ENCODE data around the gene CUBN. TPM values are rescaled to one million over a fixed set of nuclear protein-coding genes. Genes with fewer than 3 reads are reported as not detected.
A peak's percentile ranks its signal among the peaks of the same experiment; 100 is the strongest.

Gene CUBN
- total and polyA plus RNA-seq, 9 of the 15 experiments (the other 6 are each of a cell fraction or from before 2014, with no cell fraction given) = 0.04 to 0.33 (median 0.09) TPM

DNA sequence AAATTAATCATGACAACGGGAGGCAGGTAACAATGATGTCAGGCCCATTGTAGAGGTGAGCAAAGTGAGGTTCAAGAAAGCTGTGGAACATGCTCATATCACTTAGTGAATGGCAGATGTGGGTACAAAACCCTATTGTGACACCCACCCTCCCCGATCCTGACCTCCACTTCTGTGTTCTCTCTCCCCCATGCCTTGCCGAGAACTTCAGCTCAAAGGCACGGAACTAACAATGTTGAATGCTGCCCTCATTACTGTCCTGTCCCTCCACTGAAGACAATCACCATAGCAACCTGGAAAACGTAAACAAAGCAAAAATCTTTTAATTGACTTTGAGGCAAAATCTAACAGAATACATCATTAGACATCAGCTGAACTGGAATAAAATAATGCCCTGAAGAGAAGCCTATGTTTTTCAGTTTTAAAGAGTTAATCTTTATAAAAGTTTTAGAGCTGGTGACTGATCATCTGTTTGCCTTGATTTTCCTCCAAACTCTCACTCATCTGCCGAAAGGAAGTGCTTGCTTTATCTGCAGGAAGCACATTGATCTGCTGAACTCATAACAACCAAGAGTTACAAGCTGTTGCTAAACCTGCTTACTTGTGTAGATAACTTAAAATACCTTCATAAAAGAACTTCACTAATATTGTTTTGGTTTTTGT is 133.6 kb downstream of the CUBN start (continued):
- TF ChIP-seq, protein P1, sequence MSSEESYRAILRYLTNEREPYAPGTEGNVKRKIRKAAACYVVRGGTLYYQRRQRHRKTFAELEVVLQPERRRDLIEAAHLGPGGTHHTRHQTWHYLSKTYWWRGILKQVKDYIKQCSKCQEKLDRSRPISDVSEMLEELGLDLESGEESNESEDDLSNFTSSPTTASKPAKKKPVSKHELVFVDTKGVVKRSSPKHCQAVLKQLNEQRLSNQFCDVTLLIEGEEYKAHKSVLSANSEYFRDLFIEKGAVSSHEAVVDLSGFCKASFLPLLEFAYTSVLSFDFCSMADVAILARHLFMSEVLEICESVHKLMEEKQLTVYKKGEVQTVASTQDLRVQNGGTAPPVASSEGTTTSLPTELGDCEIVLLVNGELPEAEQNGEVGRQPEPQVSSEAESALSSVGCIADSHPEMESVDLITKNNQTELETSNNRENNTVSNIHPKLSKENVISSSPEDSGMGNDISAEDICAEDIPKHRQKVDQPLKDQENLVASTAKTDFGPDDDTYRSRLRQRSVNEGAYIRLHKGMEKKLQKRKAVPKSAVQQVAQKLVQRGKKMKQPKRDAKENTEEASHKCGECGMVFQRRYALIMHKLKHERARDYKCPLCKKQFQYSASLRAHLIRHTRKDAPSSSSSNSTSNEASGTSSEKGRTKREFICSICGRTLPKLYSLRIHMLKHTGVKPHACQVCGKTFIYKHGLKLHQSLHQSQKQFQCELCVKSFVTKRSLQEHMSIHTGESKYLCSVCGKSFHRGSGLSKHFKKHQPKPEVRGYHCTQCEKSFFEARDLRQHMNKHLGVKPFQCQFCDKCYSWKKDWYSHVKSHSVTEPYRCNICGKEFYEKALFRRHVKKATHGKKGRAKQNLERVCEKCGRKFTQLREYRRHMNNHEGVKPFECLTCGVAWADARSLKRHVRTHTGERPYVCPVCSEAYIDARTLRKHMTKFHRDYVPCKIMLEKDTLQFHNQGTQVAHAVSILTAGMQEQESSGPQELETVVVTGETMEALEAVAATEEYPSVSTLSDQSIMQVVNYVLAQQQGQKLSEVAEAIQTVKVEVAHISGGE (CRISPR knock-in tag; IDR thresholded peaks at IDR 0.05) = peak in 1 of 3 experiments; percentile 65; a peak in 1 of 6 replicates
- TF ChIP-seq NR2C1 (IDR thresholded peaks at IDR 0.05) (peak; percentile 55), NR2C1 (tag; IDR thresholded peaks at IDR 0.05) (peak; percentile 42), ETV5 (CRISPR knock-in tag; IDR thresholded peaks at IDR 0.05; ENCODE audit: low read depth) (peak; percentile 91), DIDO1 (tag; IDR thresholded peaks at IDR 0.05; ENCODE audit: low read depth) (no peak), NCOA1 (IDR thresholded peaks at IDR 0.05; ENCODE audit: low read depth) (peak; percentile 82), TAF7 (tag; IDR thresholded peaks at IDR 0.05) (no peak; the same call in 1 of the 2 replicates), L3MBTL2 (IDR thresholded peaks at IDR 0.05) (no peak), MEF2D (tag; conservative IDR thresholded peaks at IDR 0.05; ENCODE audit: low read depth) (no peak; the same call in none of the 2 replicates), ZNF717 (CRISPR knock-in tag; IDR thresholded peaks at IDR 0.05) (no peak), NR2C2 (CRISPR knock-in tag; IDR thresholded peaks at IDR 0.05) (no peak), NR2C2 (tag; IDR thresholded peaks at IDR 0.05) (peak; percentile 93), FOSL1 (tag; conservative IDR thresholded peaks at IDR 0.05) (peak; percentile 84), TAF9B (IDR thresholded peaks at IDR 0.05; ENCODE audit: partially characterized antibody) (peak; percentile 58), ZNF165 (CRISPR knock-in tag; IDR thresholded peaks at IDR 0.05; ENCODE audit: borderline replicate concordance) (no peak), GTF2F1 (IDR thresholded peaks at IDR 0.05; ENCODE audit: low read depth, low read length) (no peak), RHOXF2B (CRISPR knock-in tag; conservative IDR thresholded peaks at IDR 0.05) (no peak)
- TF ChIP-seq, protein P2, sequence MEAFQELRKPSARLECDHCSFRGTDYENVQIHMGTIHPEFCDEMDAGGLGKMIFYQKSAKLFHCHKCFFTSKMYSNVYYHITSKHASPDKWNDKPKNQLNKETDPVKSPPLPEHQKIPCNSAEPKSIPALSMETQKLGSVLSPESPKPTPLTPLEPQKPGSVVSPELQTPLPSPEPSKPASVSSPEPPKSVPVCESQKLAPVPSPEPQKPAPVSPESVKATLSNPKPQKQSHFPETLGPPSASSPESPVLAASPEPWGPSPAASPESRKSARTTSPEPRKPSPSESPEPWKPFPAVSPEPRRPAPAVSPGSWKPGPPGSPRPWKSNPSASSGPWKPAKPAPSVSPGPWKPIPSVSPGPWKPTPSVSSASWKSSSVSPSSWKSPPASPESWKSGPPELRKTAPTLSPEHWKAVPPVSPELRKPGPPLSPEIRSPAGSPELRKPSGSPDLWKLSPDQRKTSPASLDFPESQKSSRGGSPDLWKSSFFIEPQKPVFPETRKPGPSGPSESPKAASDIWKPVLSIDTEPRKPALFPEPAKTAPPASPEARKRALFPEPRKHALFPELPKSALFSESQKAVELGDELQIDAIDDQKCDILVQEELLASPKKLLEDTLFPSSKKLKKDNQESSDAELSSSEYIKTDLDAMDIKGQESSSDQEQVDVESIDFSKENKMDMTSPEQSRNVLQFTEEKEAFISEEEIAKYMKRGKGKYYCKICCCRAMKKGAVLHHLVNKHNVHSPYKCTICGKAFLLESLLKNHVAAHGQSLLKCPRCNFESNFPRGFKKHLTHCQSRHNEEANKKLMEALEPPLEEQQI (IDR thresholded peaks at IDR 0.05) = peak; percentile 83
- TF ChIP-seq, protein P3, sequence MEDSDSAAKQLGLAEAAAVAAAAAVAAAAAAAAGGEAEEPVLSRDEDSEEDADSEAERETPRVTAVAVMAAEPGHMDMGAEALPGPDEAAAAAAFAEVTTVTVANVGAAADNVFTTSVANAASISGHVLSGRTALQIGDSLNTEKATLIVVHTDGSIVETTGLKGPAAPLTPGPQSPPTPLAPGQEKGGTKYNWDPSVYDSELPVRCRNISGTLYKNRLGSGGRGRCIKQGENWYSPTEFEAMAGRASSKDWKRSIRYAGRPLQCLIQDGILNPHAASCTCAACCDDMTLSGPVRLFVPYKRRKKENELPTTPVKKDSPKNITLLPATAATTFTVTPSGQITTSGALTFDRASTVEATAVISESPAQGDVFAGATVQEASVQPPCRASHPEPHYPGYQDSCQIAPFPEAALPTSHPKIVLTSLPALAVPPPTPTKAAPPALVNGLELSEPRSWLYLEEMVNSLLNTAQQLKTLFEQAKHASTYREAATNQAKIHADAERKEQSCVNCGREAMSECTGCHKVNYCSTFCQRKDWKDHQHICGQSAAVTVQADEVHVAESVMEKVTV (CRISPR knock-in tag; IDR thresholded peaks at IDR 0.05) = no peak
- TF ChIP-seq, protein P4, sequence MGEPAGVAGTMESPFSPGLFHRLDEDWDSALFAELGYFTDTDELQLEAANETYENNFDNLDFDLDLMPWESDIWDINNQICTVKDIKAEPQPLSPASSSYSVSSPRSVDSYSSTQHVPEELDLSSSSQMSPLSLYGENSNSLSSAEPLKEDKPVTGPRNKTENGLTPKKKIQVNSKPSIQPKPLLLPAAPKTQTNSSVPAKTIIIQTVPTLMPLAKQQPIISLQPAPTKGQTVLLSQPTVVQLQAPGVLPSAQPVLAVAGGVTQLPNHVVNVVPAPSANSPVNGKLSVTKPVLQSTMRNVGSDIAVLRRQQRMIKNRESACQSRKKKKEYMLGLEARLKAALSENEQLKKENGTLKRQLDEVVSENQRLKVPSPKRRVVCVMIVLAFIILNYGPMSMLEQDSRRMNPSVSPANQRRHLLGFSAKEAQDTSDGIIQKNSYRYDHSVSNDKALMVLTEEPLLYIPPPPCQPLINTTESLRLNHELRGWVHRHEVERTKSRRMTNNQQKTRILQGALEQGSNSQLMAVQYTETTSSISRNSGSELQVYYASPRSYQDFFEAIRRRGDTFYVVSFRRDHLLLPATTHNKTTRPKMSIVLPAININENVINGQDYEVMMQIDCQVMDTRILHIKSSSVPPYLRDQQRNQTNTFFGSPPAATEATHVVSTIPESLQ (CRISPR knock-in tag; IDR thresholded peaks at IDR 0.05) = no peak

Data from K562 (cell line).